Left cardiac atrium (tissue), 4 donors: ENCODE results near the gene TMEM41A. TPM values are rescaled to one million over a fixed set of nuclear protein-coding genes. Genes with fewer than 3 reads are reported as not detected.

ENCODE experiments used
- ATAC-seq, 2 donors: fragments of 200-7000 bp; cut with Tn5 transposase; one replicate each; pipeline ENCODE4 v1.9.1; 2020; ENCODE audit warnings: mild to moderate bottlenecking in 2 of 2, moderate library complexity in 2 of 2
- DNase-seq: peaks from one replicate; pipeline ENCODE4 v3.0.0-alpha.2; 2020
- intact Hi-C, 2 donors: fragments of 100-400 bp; cut with DNase I; formaldehyde crosslinking; loops; one replicate each; pipeline versions ENCODE4 v1.14.1 to v1.15.1; 2022 to 2023
- long read RNA-seq: library from polyadenylated mRNA; unstranded; transcript quantifications from one replicate; pipeline ENCODE4 v2.0.0, GENCODE V29; 2021
- total RNA-seq, 2 donors: library from RNA; stranded (reverse); fragmentation: NEBNext Ultra II Directional; extraction: Animal tissue kit (Norgen Biotek cat#: 25700); gene quantifications; one replicate each; pipeline ENCODE4 v1.2.1, GENCODE V29; 2021
- donor health status: DM: no; HTN: yes; CAD: no.
- donor health status: DM: no; HTN: yes; CAD: no; lungs with severe emphysema.
- donor health status: DM: yes; HTN: yes; CAD: no.
- donor health status: Dilated cardiomyopathy.

Gene TMEM41A
- 10 to 100 TPM in 1 of 2 donors, 1 to 10 TPM in 1; 9.5 to 13.5 TPM for total RNA-seq
- long read RNA-seq, transcript TMEM41A-203 (5 exons, 2,827 nt): major isoform, 9 of 12 reads
- long read RNA-seq, partial matches to known transcripts: 1 of 12 reads
- long read RNA-seq, other reads (novel, unspliced or antisense): 2 of 12 reads

- ATAC-seq: peak; percentile 99 to 100
- intact Hi-C loops: loop anchor here in 1 of 2 donors (5.0 kb wide), 1 partner anchor 64 kb away; no protein-coding TSS in a partner anchor
- peak; percentile 95 for DNase-seq
Observed at GRCh38 chr3:185498503-185499396, at the start of gene TMEM41A. Gene TMEM41A (minus strand): TSS chr3:185499035. CDS start chr3:185498961, 74 bp downstream.

- DNase-seq (no peak), ATAC-seq (no peak)
- intact Hi-C loops: no loop called here
Observed at GRCh38 chr3:185540695-185541094, 41.9 kb upstream of the TMEM41A start.

GRCh38 chr3:185539934-185540333 lies 41.1 kb upstream of the TMEM41A start:
- ATAC-seq (no peak), DNase-seq (no peak)

GRCh38 chr3:185537369-185537970 lies 38.6 kb upstream of the TMEM41A start:
- peak; percentile 44 to 97 for ATAC-seq
- intact Hi-C loops: no loop called here
- DNase-seq: peak; percentile 51

More at GRCh38 chr3:185539934-185540333, 41.1 kb upstream of the TMEM41A start:
- intact Hi-C loops: no loop called here

- intact Hi-C loops: no loop called here
- DNase-seq (no peak), ATAC-seq (peak in 1 of 2 donors; percentile 58)
Observed at GRCh38 chr3:185534511-185534910, 35.7 kb upstream of the TMEM41A start.

- intact Hi-C loops: no loop called here
- ATAC-seq (no peak), DNase-seq (no peak)
Observed at GRCh38 chr3:185532901-185533300, 34.1 kb upstream of the TMEM41A start.

GRCh38 chr3:185530856-185531255 lies 32.0 kb upstream of the TMEM41A start:
- intact Hi-C loops: no loop called here
- ATAC-seq (no peak), DNase-seq (no peak)

GRCh38 chr3:185528532-185528931 lies 29.7 kb upstream of the TMEM41A start:
- ATAC-seq: no peak
- no peak for DNase-seq
- intact Hi-C loops: no loop called here

- no peak for DNase-seq
- no peak for ATAC-seq
- intact Hi-C loops: no loop called here
Observed at GRCh38 chr3:185527364-185527763, 28.5 kb upstream of the TMEM41A start.

GRCh38 chr3:185526349-185526951 lies 27.6 kb upstream of the TMEM41A start:
- intact Hi-C loops: no loop called here
- no peak for DNase-seq
- no peak for ATAC-seq

GRCh38 chr3:185521349-185522138 lies 22.7 kb upstream of the TMEM41A start:
- intact Hi-C loops: no loop called here
- DNase-seq: no peak
- ATAC-seq: peak; percentile 54 to 71

- DNase-seq: no peak
- intact Hi-C loops: no loop called here
- no peak for ATAC-seq
Observed at GRCh38 chr3:185519021-185519420, 20.2 kb upstream of the TMEM41A start.

- ATAC-seq (no peak), DNase-seq (no peak)
- intact Hi-C loops: no loop called here
Observed at GRCh38 chr3:185517387-185518130, 18.7 kb upstream of the TMEM41A start.

GRCh38 chr3:185511711-185512110 lies 12.9 kb upstream of the TMEM41A start:
- no peak for DNase-seq
- no peak for ATAC-seq
- intact Hi-C loops: no loop called here

- peak; percentile 29 to 81 for ATAC-seq
- intact Hi-C loops: no loop called here
- DNase-seq: no peak
Observed at GRCh38 chr3:185508335-185508991, 9.6 kb upstream of the TMEM41A start.

GRCh38 chr3:185507883-185508282 lies 9.0 kb upstream of the TMEM41A start:
- ATAC-seq: no peak
- no peak for DNase-seq
- intact Hi-C loops: no loop called here

GRCh38 chr3:185504636-185505035 lies 5.8 kb upstream of the TMEM41A start:
- ATAC-seq (no peak), DNase-seq (no peak)
- intact Hi-C loops: no loop called here

GRCh38 chr3:185503521-185503920 lies 4.7 kb upstream of the TMEM41A start:
- DNase-seq (no peak), ATAC-seq (no peak)
- intact Hi-C loops: no loop called here
